ENCODE results near the gene PEMT. TPM values are rescaled to one million over a fixed set of nuclear protein-coding genes. Genes with fewer than 3 reads are reported as not detected.

The PEMT gene
- total and polyA plus RNA-seq, 9 of the 15 experiments (the other 6 are each of a cell fraction or from before 2014, with no cell fraction given), result 1.4 to 36.4 (median 13.6) TPM

GRCh38 chr17:17523731-17524490 lies 67.6 kb downstream of the PEMT start:
- H3K9me3 ChIP-seq (replicated peaks; ENCODE audit: control insufficient read depth, insufficient read depth, low read depth, low read length), result no peaks in the 10 kb centered on the region
- ChIA-PET POLR2A (no interaction called here), CTCF (ENCODE audit: low intra/inter-chr PET ratio) (no interaction called here)
- FAIRE-seq, result no peak
- 67% methylated on average over 17 of the region's 19 CpGs for WGBS (ENCODE audit: insufficient coverage, low coverage, missing lambda C conversion rate)
- no peaks in the 10 kb centered on the region for H3K27me3 ChIP-seq (ENCODE audit: control insufficient read depth in 2 of 2, insufficient read depth in 2 of 2, low read length in 2 of 2)
- H4K20me1 ChIP-seq (replicated peaks; ENCODE audit: control insufficient read depth, insufficient read depth, low read length), result no peaks in the 10 kb centered on the region
- no peak for TF ChIP-seq ATF4 (CRISPR knock-in tag; IDR thresholded peaks at IDR 0.05)
- ATAC-seq, result no peak
- H3K4me2 ChIP-seq (ENCODE audit: insufficient read depth, low read length), result no peak overlapping the region
- no peaks in the 10 kb centered on the region for H3K36me3 ChIP-seq (ENCODE audit: control insufficient read depth, insufficient read depth, low read length)
- H3K4me3 ChIP-seq, result no peak overlapping the region
- no peaks in the 10 kb centered on the region for H3K79me2 ChIP-seq (ENCODE audit: control insufficient read depth, insufficient read depth, low read length)
- H3K9ac ChIP-seq (ENCODE audit: insufficient read depth in 1 of 2, low read depth in 2 of 2, low read length in 2 of 2), result no peak overlapping the region
- no peak for DNase-seq (ENCODE audit: extremely low read depth in 1 of 4, low spot score in 3 of 4)
- H2AFZ ChIP-seq (ENCODE audit: low read depth, low read length), result no peak overlapping the region
- no peaks in the 10 kb centered on the region for H3K9me1 ChIP-seq (ENCODE audit: control insufficient read depth, insufficient read depth, low read length)
- H3K27ac ChIP-seq (ENCODE audit: extremely low read depth, low read depth, low read length), result no peak overlapping the region
- in situ Hi-C loops (cut with MboI) (no loop called here), intact Hi-C loops (cut with micrococcal nuclease) (no loop called here)
- peaks cover 0 to 12% of the 10 kb centered on the region in 2 experiments; a peak in 2 of 5 replicates for H3K4me1 ChIP-seq (replicated peaks in 1 of 2; ENCODE audit: control insufficient read depth in 2 of 2, insufficient read depth in 2 of 2, low read length in 2 of 2)
- no TSS peak for BruUV-seq (replicated peaks)

- H3K9ac ChIP-seq (ENCODE audit: insufficient read depth in 1 of 2, low read depth in 2 of 2, low read length in 2 of 2), result peak overlapping the region in 1 of 2 experiments; percentile 45; a peak in 2 of 4 replicates
- FAIRE-seq, result no peak
- DNase-seq (ENCODE audit: extremely low read depth in 1 of 4, low spot score in 3 of 4), result no peak
- no peaks in the 10 kb centered on the region for H3K79me2 ChIP-seq (ENCODE audit: control insufficient read depth, insufficient read depth, low read length)
- no peaks in the 10 kb centered on the region for H3K27me3 ChIP-seq (ENCODE audit: control insufficient read depth in 2 of 2, insufficient read depth in 2 of 2, low read length in 2 of 2)
- no TSS peak for BruUV-seq (replicated peaks)
- H3K9me1 ChIP-seq (ENCODE audit: control insufficient read depth, insufficient read depth, low read length), result no peaks in the 10 kb centered on the region
- WGBS (ENCODE audit: insufficient coverage, low coverage, missing lambda C conversion rate), result 52% methylated on average over 6 of the region's 14 CpGs
- ChIA-PET POLR2A (interaction anchor here (0.5 to 1.0 kb wide), 3 partner anchors 14 to 33 kb away, joined by 3 to 5 read pairs (median 3); no protein-coding TSS in a partner anchor), CTCF (ENCODE audit: low intra/inter-chr PET ratio) (no interaction called here)
- intact Hi-C loops (cut with micrococcal nuclease) (no loop called here), in situ Hi-C loops (cut with MboI) (no loop called here)
- no peaks in the 10 kb centered on the region for H3K36me3 ChIP-seq (ENCODE audit: control insufficient read depth, insufficient read depth, low read length)
- no peaks in the 10 kb centered on the region for H4K20me1 ChIP-seq (replicated peaks; ENCODE audit: control insufficient read depth, insufficient read depth, low read length)
- H3K9me3 ChIP-seq (replicated peaks; ENCODE audit: control insufficient read depth, insufficient read depth, low read depth, low read length), result no peaks in the 10 kb centered on the region
- H3K4me1 ChIP-seq (replicated peaks in 1 of 2; ENCODE audit: control insufficient read depth in 2 of 2, insufficient read depth in 2 of 2, low read length in 2 of 2), result peaks cover 0 to 7% of the 10 kb centered on the region in 2 experiments; a peak in 2 of 5 replicates
- no peak overlapping the region for H3K4me2 ChIP-seq (ENCODE audit: insufficient read depth, low read length)
- H2AFZ ChIP-seq (ENCODE audit: low read depth, low read length), result no peak overlapping the region
- H3K4me3 ChIP-seq, result no peak overlapping the region
- no peak for ATAC-seq
- no peak overlapping the region for H3K27ac ChIP-seq (ENCODE audit: extremely low read depth, low read depth, low read length)
- TF ChIP-seq IFI16 (CRISPR knock-in tag; IDR thresholded peaks at IDR 0.05) (no peak), HINFP (tag; conservative IDR thresholded peaks at IDR 0.05; ENCODE audit: low read depth) (no peak), RNF219 (CRISPR knock-in tag; IDR thresholded peaks at IDR 0.05) (no peak), HOMEZ (CRISPR knock-in tag; IDR thresholded peaks at IDR 0.05) (no peak)
These were observed 68.3 kb downstream of the PEMT start for GRCh38 chr17:17523001-17523730.

All from K562 (cell line).